ENCODE measurements around the gene PPM1D.

DNA sequence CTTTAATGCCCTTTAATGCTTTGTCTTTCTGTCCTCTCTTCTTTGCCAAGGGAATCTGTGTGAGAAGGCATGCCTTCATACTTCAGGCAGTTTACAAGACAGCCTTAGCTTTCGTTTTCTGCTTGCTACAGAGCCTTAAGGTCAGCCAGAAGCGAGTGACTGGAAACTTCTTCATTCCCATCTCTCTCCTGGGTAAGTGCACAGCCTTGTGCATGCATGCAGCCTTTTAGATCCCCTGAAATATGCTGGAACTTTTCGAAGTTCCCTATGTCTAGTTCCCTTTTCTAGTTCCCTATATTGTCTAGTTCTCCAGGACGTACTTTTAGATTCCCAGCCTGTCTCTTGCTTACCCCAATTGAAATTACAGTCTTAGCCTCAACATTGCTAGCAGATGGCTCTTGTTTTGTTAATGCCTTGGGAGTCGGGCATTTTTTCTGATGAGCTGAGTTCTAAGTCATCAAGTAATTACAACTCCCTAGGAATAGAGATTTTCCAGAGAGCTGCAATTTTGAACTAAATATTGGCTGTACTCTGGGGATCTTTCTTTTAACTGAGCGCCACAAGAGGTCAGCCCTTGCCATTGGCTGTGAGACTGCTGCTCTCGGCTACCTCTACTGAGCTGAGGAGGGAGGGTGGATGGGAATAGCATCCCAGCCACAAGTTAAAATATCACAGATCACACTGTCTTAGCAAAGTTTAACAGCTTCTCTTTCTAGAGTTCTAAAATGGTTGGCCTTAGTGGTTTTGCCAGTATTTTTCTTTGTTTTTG lies 22.7 kb upstream of the PPM1D start:
- TF ChIP-seq ZNF629 (CRISPR knock-in tag; conservative IDR thresholded peaks at IDR 0.05) (no peak), ATF2 (CRISPR knock-in tag; IDR thresholded peaks at IDR 0.05) (no peak), SIN3B (IDR thresholded peaks at IDR 0.05; ENCODE audit: low read length) (no peak), YEATS2 (CRISPR knock-in tag; IDR thresholded peaks at IDR 0.05; ENCODE audit: borderline replicate concordance) (no peak), NCOA5 (CRISPR knock-in tag; IDR thresholded peaks at IDR 0.05) (no peak)
- TF ChIP-seq, protein P1, sequence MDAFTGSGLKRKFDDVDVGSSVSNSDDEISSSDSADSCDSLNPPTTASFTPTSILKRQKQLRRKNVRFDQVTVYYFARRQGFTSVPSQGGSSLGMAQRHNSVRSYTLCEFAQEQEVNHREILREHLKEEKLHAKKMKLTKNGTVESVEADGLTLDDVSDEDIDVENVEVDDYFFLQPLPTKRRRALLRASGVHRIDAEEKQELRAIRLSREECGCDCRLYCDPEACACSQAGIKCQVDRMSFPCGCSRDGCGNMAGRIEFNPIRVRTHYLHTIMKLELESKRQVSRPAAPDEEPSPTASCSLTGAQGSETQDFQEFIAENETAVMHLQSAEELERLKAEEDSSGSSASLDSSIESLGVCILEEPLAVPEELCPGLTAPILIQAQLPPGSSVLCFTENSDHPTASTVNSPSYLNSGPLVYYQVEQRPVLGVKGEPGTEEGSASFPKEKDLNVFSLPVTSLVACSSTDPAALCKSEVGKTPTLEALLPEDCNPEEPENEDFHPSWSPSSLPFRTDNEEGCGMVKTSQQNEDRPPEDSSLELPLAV (CRISPR knock-in tag; conservative IDR thresholded peaks at IDR 0.05; ENCODE audit: low read depth) = no peak
- TF ChIP-seq, protein P2, sequence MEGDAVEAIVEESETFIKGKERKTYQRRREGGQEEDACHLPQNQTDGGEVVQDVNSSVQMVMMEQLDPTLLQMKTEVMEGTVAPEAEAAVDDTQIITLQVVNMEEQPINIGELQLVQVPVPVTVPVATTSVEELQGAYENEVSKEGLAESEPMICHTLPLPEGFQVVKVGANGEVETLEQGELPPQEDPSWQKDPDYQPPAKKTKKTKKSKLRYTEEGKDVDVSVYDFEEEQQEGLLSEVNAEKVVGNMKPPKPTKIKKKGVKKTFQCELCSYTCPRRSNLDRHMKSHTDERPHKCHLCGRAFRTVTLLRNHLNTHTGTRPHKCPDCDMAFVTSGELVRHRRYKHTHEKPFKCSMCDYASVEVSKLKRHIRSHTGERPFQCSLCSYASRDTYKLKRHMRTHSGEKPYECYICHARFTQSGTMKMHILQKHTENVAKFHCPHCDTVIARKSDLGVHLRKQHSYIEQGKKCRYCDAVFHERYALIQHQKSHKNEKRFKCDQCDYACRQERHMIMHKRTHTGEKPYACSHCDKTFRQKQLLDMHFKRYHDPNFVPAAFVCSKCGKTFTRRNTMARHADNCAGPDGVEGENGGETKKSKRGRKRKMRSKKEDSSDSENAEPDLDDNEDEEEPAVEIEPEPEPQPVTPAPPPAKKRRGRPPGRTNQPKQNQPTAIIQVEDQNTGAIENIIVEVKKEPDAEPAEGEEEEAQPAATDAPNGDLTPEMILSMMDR (CRISPR knock-in tag; IDR thresholded peaks at IDR 0.05) = peak; percentile 61
- TF ChIP-seq, protein P3, sequence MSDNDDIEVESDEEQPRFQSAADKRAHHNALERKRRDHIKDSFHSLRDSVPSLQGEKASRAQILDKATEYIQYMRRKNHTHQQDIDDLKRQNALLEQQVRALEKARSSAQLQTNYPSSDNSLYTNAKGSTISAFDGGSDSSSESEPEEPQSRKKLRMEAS (IDR thresholded peaks at IDR 0.05) = no peak

All from HepG2 (cell line).